Heart left ventricle (tissue), 13 donors: ENCODE results near the gene KDM4B.

Experiments used
- CTCF ChIP-seq, 12 donors: fragments of 200-600 bp; sonication (generic) in 4 of 12; IDR thresholded peaks; one replicate each; pipeline versions ENCODE4 v1.5.0 to v1.8.0; 2018 to 2022; ENCODE audit warnings: antibody characterized with exemption in 12 of 12, mild to moderate bottlenecking in 5 of 12
- POLR2A ChIP-seq, 2 donors: fragments of 450-650 bp; IDR thresholded peaks; one replicate each; pipeline ENCODE4 v1.6.1; 2017; ENCODE audit warnings: antibody characterized with exemption in 2 of 2, mild to moderate bottlenecking in 2 of 2, moderate library complexity in 2 of 2
- donor health status: ischemic (EF 13 %, LVEDD 7.1; RV severe dilation, severe dysfunction).
- donor health status: DM: no; HTN: yes; CAD: no.
- donor health status: DM: no; HTN: no; CAD: no.
- donor health status: ischemic (EF 25% LVEDD 6.9; RV normal size, moderate dysfunction).
- donor health status: ischemic (EF 25% LVEDD 5.7; RV mildly dilated, moderate dysfunction).
- donor health status: ischemic (EF 35%, LVEDD 5.7; RV mildly dilated, moderate dysfunction).
- donor health status: nonischemic (EF 11% LVEDD 7.7; RV severe dilation, severe dysfunction).
- donor health status: DM: yes; HTN: yes; CAD: no.
- donor health status: PGD.
- donor health status: ischemic (EF 29% LVEDD 5.4; RV normal size, mild dysfunction).
- donor health status: nonischemic (EF 23%, LVEDD 6.1; RV moderate dilation, normal function).

GRCh38 chr19:5114727-5115126 lies 145.8 kb downstream of the KDM4B start:
- TF ChIP-seq CTCF (IDR thresholded peaks at IDR 0.05): no peak
- TF ChIP-seq POLR2A (IDR thresholded peaks at IDR 0.05): no peak
